GM18502 (cell line): ENCODE data around the gene HDAC8.
"Not testable (repeated sequence)": the region's sequence is repeated elsewhere in the genome, so short reads cannot be mapped to it uniquely, and the experiment has no call there.

ENCODE experiments used
- ATAC-seq: cut with Tn5 transposase; IDR thresholded peaks from one replicate; pipeline ENCODE4 v1.9.1; 2021; ENCODE audit warnings: mild to moderate bottlenecking; ENCODE audit not compliant: unreplicated experiment, poor library complexity

Gene HDAC8

GRCh38 chrX:72340626-72341025 lies 232.0 kb downstream of the HDAC8 start:
- no peak for ATAC-seq

DNA sequence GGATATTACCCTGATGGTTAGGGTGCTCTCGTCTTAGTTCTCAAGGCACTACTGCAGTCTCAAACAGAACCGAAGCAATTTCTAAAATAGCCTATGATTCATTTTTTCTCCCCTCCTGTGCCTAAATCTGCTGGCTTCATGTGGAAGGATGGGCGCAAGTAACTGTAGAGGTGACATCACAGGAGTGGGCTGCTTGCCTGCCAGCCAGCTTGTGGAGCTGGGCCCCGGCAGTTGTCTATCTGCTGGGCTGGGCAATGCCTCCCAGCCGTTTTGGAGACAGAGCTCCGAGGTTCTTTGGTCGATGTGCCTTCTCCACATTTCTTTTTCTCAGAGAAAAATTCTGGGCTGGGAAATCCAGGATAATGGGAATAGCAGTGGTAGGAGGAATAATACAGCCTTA lies 232.6 kb downstream of the HDAC8 start:
- no peak for ATAC-seq

- ATAC-seq = no peak
Measured at GRCh38 chrX:72330131-72330530, 242.5 kb downstream of the HDAC8 start.

DNA sequence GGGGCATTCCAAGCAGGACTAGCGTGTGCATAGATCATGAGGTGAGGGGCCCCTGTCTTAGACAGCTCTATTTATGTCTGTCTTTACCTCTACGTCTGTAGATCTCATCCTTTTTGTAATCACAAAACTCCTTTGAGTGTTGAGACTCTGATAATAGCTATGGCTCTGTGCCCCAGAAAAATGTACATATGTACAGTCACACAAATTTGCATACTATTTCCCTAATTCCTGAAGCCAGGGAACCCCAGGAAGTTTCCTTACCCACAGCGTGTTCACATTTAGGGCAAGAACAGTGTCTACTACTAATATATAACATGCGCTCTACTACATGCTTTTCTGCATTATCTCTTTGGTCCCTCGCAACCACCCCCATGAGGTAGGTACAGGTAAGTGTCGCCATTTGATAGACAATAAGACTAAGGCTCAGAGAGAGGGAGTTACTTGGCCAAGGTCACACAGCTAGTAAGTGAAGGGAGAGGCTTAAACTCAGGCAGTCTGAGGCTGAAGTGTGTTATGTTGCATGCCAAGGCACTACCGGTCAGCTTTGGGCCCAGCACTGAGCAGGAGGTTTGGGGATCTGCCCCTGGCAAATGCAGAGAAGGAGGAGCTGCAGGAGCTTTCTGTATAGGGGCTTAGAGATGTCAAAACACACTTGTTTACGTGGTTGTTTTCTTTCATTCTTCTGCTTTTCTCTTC lies 245.9 kb downstream of the HDAC8 start:
- ATAC-seq = no peak

DNA sequence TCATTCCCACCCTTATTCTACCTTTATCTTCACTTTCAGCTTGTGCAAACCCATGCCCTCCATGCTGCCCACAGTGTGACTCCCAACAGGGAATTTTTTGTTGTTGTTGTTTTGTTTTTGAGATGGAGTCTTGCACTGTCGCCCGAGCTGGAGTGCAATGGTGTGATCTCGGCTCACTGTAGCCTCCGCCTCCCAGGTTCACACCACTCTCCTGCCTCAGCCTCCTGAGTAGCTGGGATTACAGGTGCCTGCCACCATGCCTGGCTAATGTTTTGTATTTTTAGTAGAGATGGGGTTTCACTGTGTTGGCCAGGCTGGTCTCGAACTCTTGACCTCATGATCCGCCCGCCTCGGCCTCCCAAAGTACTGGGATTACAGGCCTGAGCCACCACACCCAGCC lies 253.0 kb downstream of the HDAC8 start:
- ATAC-seq = not testable (repeated sequence)

DNA sequence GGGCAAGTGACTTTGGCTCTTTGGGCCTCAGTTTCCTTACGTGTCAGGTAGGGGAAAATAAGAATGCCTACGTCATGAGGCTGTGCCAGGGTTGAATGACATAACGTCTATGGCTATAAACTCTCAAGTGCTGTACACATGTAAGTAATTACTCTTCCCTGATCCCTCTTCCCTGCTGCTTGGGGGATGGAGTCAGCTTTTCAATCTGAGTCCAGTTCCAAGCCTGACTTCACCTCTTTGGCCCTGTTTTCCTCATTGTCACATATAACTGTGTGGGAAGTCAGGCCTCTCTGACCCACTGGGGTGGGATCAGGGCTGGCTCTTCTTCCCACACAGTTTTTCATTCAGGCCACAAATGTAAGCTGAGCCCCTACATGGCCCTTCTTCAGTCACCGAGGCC lies 255.5 kb downstream of the HDAC8 start:
- no peak for ATAC-seq

DNA sequence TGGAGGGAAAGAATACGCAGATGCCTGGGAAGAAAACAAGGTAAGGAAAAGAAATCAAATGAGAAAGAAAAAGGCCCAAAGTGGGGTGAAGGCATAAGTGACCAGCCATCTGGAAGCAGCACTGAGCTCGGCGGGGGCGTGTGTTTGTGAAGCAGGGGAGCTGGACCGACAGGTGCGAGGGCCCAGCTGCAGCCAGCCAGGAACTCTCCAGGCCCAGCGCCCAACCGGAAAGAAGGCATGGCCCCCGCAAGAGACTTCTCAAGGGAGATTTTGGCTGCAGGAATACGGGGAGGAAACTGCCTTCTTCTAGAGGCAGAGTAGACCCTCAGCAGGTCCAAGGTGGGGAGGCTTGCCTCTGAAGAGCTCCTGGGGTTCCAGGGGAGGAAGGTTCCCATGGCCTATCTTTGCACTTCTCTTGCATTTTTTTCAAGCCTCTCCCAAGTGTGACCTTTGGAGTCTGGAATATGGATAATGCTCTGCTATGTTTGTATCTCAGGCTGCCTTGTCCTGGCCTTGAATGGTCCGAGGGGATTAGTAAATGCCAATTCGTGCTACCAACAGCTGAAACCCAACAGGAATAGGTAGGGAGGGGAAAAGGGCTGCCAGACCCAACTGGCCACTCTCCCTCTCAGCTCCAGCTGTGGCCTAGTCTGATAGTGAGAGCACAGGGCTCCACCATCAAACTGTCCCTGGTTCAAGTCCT lies 256.1 kb downstream of the HDAC8 start:
- no peak for ATAC-seq

DNA sequence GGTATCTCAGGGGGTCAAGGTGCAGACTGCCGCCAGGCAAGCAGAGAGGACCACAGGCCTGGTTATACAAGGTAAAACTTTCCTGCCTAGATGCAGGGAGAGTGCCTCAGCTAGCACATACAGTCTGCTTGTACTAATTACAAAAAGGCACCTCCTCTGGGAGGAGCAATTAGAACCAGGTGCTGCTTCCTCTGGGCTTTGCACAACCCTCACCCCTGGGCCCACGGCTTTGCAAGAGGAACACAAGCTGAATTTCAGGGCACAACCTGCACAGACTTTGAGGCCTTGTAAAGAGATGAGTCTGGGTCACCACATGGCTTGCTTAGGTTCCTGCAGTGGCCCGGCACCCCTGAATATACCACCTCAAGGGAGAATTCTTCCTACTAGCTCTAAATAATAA lies 257.8 kb downstream of the HDAC8 start:
- ATAC-seq = no peak

- no peak for ATAC-seq
Measured at GRCh38 chrX:72313707-72314641, 258.7 kb downstream of the HDAC8 start.

DNA sequence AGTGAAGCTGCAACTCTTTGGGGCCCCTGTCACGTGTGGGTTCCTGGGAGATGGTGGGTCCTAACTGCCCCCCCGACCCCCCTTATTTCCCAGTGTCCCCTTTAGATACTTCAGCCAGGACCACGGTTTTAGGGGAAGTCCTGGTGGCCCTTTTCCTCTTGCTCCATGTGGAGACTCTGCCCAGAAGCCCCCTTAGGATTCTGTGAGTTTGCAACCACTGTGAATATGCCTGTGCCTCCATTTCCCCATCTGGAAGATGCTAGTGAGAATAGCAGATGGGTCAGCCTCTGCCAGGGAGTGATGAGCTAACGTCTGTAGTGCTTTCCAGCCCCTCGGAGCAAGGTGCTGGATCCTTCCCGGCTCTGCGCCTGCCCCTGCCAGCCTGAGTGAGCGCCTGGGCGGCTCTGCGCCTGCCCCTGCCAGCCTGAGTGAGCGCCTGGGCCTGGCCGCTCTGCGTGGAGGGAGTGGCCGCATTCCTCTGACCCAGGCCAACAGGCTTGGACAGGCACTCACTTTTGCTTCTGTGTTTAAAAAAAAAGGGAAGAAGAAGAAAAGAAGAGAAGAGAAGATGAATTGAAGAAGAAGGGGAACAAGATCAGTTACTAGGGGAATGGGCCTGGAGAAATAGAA lies 260.2 kb downstream of the HDAC8 start:
- no peak for ATAC-seq

DNA sequence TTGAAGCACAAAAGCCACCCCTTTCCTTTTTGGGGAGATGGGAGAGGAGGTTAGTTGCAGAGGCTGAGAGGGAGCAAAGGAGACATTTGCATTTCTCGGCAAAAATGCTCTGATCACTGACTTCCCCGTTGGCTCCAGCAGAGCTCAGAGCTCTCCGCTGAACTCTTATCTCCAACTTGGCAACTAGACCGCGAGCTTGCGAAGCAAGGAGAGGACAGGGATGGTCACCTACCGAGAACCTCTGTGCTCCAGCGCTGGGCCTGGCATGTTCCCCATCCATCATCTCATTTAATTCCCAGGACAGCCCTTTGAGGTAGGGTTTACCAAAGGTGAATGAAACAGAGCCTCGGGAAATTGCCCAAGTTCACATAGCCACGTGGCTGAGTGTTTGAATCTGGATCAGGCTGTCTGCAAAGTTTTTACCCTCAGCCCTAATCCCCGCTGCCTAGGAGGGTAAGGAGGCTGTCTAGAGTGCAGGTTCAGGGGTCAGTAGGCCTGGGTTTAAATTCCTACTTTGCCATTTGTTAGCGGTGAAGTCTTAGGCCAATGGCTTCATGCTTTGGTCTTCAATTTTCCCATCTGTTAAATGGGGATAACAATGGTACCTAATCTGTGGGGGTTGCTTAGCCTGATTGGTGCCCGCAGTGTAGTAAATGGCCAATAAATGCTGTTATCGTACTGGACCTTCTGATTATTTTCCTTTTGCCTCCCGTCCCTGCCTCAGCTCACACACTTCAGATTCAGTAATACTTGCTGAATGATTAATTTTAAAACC lies 263.2 kb downstream of the HDAC8 start:
- no peak for ATAC-seq

DNA sequence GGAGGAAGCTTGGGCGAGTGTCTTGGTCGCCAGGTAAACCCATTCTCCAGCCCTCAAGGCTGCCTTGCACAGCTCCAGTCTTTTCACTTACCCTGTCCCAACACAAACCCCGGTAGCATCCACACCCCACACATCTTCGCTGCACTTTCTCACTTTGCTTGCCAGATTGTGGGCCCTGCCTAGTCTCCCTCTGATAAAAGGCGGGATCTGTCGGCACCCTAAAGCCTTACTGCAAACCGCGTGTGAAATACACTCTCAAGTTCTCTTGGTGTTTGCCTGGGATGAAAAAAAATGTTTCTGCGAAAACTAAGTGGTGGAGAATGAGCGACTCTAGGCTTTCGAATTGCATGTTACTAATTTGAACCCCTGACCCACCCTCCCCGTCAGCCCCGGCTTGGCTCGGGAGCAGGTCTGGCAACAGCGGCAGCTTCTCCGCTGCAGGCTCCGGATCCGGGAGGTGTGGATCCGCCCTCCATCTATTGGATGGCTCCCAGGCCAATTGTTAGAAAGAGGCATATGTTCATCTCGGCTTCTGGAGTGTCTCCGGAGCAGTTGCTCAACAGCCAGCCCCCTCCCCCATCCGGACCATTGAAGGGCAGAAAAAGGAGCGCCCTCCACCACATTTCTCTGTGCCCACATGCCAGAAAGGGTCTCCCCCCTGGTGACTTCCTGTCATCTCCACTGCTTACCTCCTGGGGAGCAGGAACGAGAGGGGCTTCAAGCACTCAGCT lies 263.9 kb downstream of the HDAC8 start:
- ATAC-seq = peak; percentile 60

- no peak for ATAC-seq
Measured at GRCh38 chrX:72308209-72308565, 264.5 kb downstream of the HDAC8 start.

- ATAC-seq = no peak
Measured at GRCh38 chrX:72307646-72308051, 265.0 kb downstream of the HDAC8 start.

- ATAC-seq = peak; percentile 74
Measured at GRCh38 chrX:72306851-72307645, 265.6 kb downstream of the HDAC8 start.

DNA sequence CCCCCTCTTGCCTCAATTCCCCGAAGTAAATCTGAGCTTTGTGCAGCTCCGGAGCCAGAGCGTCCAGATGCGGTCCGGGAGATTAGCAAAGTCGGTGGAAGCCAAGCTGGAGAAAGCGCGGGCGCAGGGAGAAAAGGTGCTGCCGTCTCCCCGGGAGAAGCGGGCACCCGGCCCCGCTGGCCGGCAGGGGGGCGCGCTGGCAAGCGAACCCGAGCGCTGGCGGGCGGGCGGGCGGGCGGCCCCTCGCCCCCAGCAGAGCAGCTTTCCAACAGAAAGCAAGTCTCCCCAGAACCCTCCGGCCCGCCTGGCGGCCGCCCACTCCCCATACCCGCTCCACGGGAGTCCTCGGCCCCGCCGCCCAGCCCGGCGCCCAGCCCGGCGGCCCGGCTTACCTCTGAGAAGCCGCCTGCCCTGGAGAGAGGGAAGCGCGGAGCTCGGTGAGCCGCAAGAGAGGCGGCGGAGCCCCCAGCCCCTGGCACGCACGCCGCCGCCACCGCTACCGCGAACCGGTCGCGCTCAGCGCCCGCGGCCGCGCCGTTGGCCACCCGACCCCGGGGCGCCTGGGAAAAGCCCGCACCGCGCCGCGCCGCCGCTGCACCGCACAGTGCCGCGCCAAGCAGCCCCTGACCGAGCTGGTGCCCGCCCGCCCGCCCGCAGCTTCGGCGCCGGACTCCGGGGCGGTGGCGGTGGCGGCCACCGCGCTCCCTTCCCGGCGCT lies 266.4 kb downstream of the HDAC8 start:
- ATAC-seq = peak; percentile 13

GRCh38 chrX:72305286-72306084 lies 267.2 kb downstream of the HDAC8 start, which contains the start of gene CITED1:
CITED1 (minus strand) TSS chrX:72305914; CDS start chrX:72302869, 3,045 bp downstream.
- no peak for ATAC-seq
